ENCODE results near the gene MASP2. TPM values are rescaled to one million over a fixed set of nuclear protein-coding genes. Genes with fewer than 3 reads are reported as not detected.

The MASP2 gene
- total RNA-seq, 1 experiment from 2014 or later: 0.51 TPM

- H3K36me3 Mint-ChIP-seq (ENCODE audit: insufficient read depth, unreplicated experiment): peaks cover 51% of the 10 kb centered on the region
- intact Hi-C loops (cut with micrococcal nuclease): loop anchor here (2.0 to 5.0 kb wide), 2 partner anchors 36 to 506 kb away; no protein-coding TSS in a partner anchor
- peak overlapping the region; percentile 100 for H3K27ac Mint-ChIP-seq (ENCODE audit: low read depth, unreplicated experiment)
- ChIA-PET POLR2A (interaction anchor here (0.7 to 2.5 kb wide), 19 partner anchors 9 to 894 kb away, joined by 3 to 23 read pairs (median 6); partner anchors contain the start of gene SRM), CTCF (interaction anchor here (0.7 to 1.0 kb wide), 3 partner anchors 24 to 485 kb away, joined by 3 to 4 read pairs (median 3); no protein-coding TSS in a partner anchor)
- BruUV-seq (replicated peaks): no TSS peak
- no peaks in the 10 kb centered on the region for H3K27me3 Mint-ChIP-seq (ENCODE audit: insufficient read depth, unreplicated experiment)
- H3K4me3 Mint-ChIP-seq (ENCODE audit: unreplicated experiment): peak overlapping the region; percentile 83
- H3K9me3 Mint-ChIP-seq (ENCODE audit: unreplicated experiment): no peaks in the 10 kb centered on the region
- TF ChIP-seq, protein P1, sequence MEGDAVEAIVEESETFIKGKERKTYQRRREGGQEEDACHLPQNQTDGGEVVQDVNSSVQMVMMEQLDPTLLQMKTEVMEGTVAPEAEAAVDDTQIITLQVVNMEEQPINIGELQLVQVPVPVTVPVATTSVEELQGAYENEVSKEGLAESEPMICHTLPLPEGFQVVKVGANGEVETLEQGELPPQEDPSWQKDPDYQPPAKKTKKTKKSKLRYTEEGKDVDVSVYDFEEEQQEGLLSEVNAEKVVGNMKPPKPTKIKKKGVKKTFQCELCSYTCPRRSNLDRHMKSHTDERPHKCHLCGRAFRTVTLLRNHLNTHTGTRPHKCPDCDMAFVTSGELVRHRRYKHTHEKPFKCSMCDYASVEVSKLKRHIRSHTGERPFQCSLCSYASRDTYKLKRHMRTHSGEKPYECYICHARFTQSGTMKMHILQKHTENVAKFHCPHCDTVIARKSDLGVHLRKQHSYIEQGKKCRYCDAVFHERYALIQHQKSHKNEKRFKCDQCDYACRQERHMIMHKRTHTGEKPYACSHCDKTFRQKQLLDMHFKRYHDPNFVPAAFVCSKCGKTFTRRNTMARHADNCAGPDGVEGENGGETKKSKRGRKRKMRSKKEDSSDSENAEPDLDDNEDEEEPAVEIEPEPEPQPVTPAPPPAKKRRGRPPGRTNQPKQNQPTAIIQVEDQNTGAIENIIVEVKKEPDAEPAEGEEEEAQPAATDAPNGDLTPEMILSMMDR (IDR thresholded peaks at IDR 0.05; ENCODE audit: unreplicated experiment): no peak
- no peak for DNase-seq (ENCODE audit: unreplicated experiment)
- no peaks in the 10 kb centered on the region for H3K4me1 Mint-ChIP-seq (ENCODE audit: insufficient read depth, unreplicated experiment)
Measured at GRCh38 chr1:11013160-11013531, 33.9 kb downstream of the MASP2 start.

- H3K4me1 Mint-ChIP-seq (ENCODE audit: insufficient read depth, unreplicated experiment): no peaks in the 10 kb centered on the region
- H3K4me3 Mint-ChIP-seq (ENCODE audit: unreplicated experiment): peak within 1 kb of the TSS; percentile 83
- intact Hi-C loops (cut with micrococcal nuclease): loop anchor here (2.0 to 5.0 kb wide), 2 partner anchors 35 to 506 kb away; no protein-coding TSS in a partner anchor
- H3K9me3 Mint-ChIP-seq (ENCODE audit: unreplicated experiment): no peaks in the 10 kb centered on the region
- ChIA-PET CTCF (interaction anchor here (0.7 to 1.0 kb wide), 3 partner anchors 25 to 603 kb away, joined by 3 to 5 read pairs (median 3); no protein-coding TSS in a partner anchor), POLR2A (interaction anchor here (0.6 to 2.5 kb wide), 38 partner anchors 8 to 897 kb away, joined by 3 to 23 read pairs (median 4); partner anchors contain the start of genes CLCN6, FBXO6, MTHFR and MTOR)
- peak within 1 kb of the TSS; percentile 100 for H3K27ac Mint-ChIP-seq (ENCODE audit: low read depth, unreplicated experiment)
- BruUV-seq (replicated peaks): no TSS peak
- no peaks in the 10 kb centered on the region for H3K27me3 Mint-ChIP-seq (ENCODE audit: insufficient read depth, unreplicated experiment)
- DNase-seq (ENCODE audit: unreplicated experiment): peak; percentile 89
- TF ChIP-seq, protein P1 (IDR thresholded peaks at IDR 0.05; ENCODE audit: unreplicated experiment): no peak
- peaks cover 44% of the 10 kb centered on the region for H3K36me3 Mint-ChIP-seq (ENCODE audit: insufficient read depth, unreplicated experiment)
Measured at GRCh38 chr1:11012260-11013159, 34.5 kb downstream of the MASP2 start, which contains the start of gene TARDBP. Gene TARDBP, plus strand, starts transcription at chr1:11012654. Its CDS starts 1,074 bp downstream, at chr1:11013728.

DNA sequence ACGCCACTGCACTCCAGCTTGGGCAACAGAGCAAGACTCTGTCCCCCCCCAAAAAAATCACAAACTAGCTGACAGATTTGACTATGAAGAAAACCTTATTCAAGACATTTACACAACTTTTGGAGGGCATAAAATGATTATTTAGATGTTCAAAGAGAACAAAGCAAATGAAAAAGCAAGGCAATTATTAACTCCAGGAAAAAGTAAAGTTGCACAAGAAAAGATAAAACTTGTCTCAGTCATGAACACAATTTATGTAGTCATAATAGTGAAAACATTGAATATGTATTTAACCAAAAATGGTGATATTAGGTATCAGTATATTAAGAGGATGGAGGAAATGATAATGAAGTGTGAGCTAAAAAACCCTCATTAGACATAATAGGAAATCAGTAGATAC lies 46.5 kb downstream of the MASP2 start:
- DNase-seq (ENCODE audit: unreplicated experiment): no peak
- POLR2A ChIA-PET: interaction anchor here (2.0 kb wide), 1 partner anchor 12 kb away, joined by 6 read pairs; no protein-coding TSS in a partner anchor
- H3K27me3 Mint-ChIP-seq (ENCODE audit: insufficient read depth, unreplicated experiment): no peaks in the 10 kb centered on the region

More for the DNA sequence above, 46.5 kb downstream of the MASP2 start:
- no TSS peak for BruUV-seq (replicated peaks)
- no peaks in the 10 kb centered on the region for H3K4me1 Mint-ChIP-seq (ENCODE audit: insufficient read depth, unreplicated experiment)
- no peaks in the 10 kb centered on the region for H3K9me3 Mint-ChIP-seq (ENCODE audit: unreplicated experiment)
- CTCF ChIA-PET: interaction anchor here (0.5 kb wide), 1 partner anchor 17 kb away, joined by 8 read pairs; no protein-coding TSS in a partner anchor
- intact Hi-C loops (cut with micrococcal nuclease): no loop called here
- TF ChIP-seq, protein P1 (IDR thresholded peaks at IDR 0.05; ENCODE audit: unreplicated experiment): no peak
- H3K36me3 Mint-ChIP-seq (ENCODE audit: insufficient read depth, unreplicated experiment): no peaks in the 10 kb centered on the region
- H3K4me3 Mint-ChIP-seq (ENCODE audit: unreplicated experiment): no peak overlapping the region
- no peak overlapping the region for H3K27ac Mint-ChIP-seq (ENCODE audit: low read depth, unreplicated experiment)
